Lower leg skin (tissue), 3 donors: Measurements from ENCODE around the gene CD99.

ENCODE experiments used
- POLR2A ChIP-seq, 2 donors: fragments of 450-650 bp; IDR thresholded peaks; one replicate each; pipeline ENCODE4 v1.6.1; 2016 to 2017; ENCODE audit warnings: antibody characterized with exemption in 2 of 2, mild to moderate bottlenecking in 1 of 2, moderate library complexity in 1 of 2
- TF ChIP-seq, protein P1 (sequence below), 3 donors: fragments of 450-650 bp; IDR thresholded peaks; one replicate each; pipeline ENCODE4 v1.5.1; 2016; ENCODE audit warnings: antibody characterized with exemption in 3 of 3, mild to moderate bottlenecking in 3 of 3, moderate library complexity in 2 of 3

DNA sequence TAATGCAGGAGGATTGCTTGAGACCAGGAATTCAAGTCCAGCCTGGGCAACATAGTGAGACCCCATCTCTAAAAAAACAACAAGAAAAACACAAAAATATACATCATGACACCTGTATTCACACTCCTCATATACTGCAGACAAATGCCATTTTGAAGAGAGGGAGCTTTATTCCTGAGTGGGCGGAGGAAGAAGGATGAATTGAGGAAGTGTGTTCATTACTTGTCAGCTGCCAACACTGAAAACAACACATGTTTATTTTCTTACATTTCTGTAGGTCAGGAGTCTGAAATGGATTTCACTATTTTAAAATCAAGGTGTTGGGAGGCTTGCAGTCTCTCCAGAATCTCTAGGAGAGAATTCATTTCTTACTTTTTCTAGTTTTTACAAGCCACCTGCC lies 47.2 kb upstream of the CD99 start:
- TF ChIP-seq, protein P1, sequence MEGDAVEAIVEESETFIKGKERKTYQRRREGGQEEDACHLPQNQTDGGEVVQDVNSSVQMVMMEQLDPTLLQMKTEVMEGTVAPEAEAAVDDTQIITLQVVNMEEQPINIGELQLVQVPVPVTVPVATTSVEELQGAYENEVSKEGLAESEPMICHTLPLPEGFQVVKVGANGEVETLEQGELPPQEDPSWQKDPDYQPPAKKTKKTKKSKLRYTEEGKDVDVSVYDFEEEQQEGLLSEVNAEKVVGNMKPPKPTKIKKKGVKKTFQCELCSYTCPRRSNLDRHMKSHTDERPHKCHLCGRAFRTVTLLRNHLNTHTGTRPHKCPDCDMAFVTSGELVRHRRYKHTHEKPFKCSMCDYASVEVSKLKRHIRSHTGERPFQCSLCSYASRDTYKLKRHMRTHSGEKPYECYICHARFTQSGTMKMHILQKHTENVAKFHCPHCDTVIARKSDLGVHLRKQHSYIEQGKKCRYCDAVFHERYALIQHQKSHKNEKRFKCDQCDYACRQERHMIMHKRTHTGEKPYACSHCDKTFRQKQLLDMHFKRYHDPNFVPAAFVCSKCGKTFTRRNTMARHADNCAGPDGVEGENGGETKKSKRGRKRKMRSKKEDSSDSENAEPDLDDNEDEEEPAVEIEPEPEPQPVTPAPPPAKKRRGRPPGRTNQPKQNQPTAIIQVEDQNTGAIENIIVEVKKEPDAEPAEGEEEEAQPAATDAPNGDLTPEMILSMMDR (IDR thresholded peaks at IDR 0.05): no peak
- no peak for TF ChIP-seq POLR2A (IDR thresholded peaks at IDR 0.05)
